NOMO-1 (cell line): ENCODE measurements around the gene RIMBP2.

Experiments
- DNase-seq, 2 experiments: peaks; one replicate each; lab custom pipeline; 2025; ENCODE audit not compliant: unreplicated experiment in 2 of 2; lab: John Stamatoyannopoulos, UW

RIMBP2 gene

DNA sequence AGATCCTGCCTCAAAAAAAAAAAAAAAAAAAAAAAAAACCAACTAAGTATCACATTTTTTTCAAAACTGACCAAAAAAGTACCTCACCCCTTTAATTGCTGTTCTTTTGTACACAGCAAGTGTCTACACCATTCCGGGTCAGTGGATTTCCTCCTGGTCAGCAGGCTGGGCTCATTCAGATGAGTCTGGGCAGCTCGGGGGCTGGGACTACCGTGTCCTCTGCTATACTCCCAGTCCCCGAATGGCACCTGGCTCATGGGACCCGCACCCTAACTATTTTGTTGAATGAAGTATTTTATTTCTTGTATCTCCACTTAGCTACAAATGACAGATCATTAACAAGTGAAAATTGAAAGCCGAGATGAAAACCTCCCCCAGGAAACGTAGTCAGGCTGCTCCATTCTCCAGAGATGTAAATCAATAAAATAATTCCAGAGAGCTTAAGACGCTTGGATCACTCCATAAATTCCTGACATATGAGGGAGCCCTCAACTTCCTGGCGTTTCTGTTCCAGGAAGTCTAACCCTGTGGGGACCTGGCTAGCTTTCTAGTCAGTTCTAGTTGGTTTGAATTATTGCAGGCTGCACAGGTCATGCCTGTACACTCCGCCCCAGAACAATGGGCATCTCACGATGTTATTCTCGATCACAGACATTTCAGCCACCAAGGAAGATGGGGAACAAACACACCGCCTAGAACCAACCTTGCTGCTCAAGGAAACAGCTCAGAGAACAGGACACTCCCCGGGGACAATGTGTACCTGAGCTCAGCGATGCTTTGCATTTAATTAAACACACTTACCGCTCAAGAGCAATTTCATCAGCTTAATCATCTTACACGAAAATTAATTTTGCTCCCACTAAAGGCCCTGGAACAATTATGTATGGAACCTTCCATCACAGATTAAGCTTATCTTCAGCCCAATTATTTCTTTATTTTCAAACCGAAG is 76.3 kb downstream of the RIMBP2 start:
- DNase-seq = no peak

DNA sequence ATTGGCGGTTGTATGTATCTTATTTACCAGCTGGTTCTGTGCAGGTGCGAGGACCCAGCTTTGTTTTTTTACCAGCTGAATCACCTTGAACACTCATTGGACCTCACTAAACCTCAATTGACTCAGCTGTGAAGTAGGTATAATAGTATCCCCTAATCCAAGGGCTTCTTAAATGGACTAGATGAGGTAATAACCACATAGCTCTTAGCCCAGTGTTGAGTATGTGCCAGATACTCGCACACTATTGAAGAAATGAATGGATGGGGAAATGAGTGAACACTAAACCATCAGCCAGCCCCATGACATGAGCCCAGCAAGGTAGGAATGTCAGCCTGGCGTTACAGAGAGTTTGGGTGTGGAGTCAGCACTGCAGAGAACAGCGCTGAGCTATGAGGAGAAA is 79.7 kb downstream of the RIMBP2 start:
- DNase-seq = no peak

DNA sequence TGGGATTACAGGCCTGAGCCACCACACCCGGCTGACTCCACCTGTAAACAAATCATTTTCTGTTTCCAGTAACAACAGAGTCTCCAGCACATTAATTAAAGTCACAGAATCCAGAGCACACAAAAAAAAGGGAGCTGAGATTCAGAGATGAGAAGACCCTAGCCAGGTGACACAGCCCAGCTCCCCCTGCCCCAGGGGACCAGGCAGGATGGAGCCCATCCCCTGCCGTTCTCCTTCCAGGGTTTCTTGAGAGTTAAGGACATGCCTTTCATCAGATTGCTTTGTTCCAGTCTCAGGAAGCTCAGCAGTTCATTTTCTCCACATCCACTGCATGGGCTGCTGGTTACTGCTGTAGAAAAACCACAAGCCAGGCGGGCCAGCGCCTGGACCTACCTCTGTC is 81.2 kb downstream of the RIMBP2 start:
- DNase-seq = no peak

DNA sequence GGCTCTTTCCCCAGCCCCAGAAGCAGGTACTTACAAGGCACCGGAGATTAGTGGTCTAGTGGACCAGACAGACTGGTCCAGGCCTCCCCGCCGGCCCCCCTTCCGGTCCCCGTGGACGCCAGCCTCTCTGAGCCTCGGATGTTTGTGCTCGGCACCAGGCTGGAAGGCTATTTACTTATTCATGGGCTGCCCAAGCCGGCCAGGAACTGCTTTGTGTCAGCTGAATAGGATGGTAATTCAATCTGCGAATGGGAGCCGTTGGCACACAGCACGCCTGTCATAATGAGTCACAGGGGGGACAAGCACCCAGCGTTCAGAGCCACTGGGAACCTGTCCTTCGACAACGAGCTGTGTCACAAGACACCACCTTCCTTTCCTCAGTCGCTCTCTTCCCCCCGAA is 82.3 kb downstream of the RIMBP2 start:
- DNase-seq = no peak

DNA sequence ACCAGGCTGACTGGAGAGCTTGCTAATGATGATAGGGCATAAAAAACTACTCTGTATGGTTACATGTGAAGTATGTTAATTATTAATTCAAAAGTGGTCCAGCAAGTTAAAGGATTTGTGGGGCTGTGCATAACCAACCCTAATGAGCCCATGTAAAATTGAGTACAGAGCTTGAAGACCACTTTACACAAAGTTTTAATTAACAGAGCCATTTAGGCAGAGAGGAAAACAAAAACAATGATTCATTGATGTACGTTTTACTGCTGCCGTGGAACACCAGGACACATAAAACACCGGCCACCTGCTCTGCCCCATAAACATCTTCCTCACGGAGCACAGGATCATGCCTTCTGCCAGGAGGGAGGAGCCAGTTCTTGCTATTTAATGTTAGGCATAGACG is 83.5 kb downstream of the RIMBP2 start:
- DNase-seq = no peak

DNA sequence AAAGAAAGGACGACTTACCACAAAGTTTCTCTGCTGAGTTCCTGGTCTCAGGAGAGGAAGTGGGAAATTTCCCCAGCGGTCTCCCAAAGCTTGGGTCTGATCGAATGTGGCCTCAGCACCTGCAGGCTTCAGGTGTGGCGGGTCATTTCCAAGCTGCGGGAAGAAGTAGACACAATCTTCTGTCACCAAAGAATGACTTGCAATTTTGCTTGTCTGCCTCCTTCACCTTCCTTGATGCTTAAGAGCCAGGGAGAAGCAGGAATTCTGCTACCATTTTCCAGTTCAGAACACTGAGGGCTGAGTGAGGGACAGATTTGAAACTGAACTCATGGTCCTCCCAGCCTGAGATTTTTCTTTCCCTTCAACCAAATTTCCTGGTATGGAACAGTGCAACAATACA is 87.8 kb downstream of the RIMBP2 start:
- no peak for DNase-seq

DNA sequence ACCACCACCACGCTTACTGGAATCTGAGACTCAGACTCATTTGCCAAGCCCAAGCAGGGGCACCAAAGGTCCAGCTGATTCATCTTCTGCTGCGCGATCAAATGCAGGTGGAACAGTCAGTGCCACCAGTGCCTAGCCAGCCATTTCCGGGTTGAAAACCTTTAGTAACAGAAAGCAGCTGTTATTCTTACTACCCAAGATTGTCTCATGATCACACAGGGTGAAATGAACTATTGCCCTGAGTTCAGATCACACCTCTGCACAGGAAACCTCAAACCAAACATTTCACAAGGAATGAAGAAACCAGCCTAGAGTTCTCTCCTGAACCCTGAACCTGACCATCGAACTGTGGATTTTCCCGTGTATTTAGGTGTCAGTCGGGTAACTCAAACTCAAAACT is 88.9 kb downstream of the RIMBP2 start:
- DNase-seq = no peak

DNA sequence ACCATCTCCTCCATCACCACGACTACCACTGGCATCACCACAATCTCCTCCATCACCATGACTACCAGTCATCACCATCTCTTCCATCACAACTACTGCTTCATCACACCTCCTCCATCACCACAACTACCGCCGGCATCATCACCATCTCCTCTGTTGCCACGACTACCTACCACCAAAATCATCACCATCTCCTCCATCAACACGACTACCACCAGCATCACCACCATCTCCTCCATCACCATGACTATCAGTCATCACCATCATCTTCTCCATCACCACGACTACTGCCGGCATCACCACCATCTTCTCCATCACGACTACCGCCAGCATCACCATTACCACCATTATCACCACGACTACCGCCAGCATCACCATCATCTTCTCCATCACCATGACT is 89.5 kb downstream of the RIMBP2 start:
- DNase-seq = no peak

DNA sequence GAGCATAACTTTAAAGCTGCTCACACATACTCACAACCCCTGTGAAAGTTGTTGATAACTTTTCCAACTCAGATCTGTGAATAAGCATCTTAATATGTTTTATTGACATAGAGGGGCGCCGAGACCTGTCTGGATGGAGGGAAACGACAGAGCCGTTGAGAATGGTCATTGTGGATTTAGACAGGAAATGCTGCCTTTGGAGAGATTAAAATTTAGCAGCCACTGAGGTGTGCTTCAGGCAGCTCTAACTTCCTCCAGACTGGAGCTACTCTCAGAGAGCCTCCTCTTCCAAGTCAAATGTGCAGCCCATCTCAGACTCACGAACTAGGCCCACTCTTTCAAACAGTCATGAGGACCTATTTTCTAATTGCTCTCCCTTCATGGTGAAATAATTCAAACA is 90.9 kb downstream of the RIMBP2 start:
- no peak for DNase-seq

DNA sequence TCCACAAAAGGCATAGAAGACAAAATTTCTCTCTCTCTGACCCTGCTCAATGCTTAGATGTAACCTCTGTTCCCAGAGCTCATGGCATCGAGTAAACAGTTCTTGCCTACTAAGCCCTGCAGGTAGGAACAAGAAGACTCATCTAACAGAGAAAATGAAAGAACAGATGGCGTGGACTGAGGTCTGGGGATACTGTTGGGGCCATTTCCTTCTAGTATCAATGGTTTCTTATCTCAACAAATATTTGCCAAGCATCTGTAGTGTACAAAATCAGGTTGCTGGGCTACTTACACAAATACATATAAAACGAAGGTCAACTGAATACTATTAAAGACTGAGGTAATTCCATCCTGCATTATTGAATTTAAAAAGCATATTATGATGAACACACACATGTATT is 93.3 kb downstream of the RIMBP2 start:
- no peak for DNase-seq

DNA sequence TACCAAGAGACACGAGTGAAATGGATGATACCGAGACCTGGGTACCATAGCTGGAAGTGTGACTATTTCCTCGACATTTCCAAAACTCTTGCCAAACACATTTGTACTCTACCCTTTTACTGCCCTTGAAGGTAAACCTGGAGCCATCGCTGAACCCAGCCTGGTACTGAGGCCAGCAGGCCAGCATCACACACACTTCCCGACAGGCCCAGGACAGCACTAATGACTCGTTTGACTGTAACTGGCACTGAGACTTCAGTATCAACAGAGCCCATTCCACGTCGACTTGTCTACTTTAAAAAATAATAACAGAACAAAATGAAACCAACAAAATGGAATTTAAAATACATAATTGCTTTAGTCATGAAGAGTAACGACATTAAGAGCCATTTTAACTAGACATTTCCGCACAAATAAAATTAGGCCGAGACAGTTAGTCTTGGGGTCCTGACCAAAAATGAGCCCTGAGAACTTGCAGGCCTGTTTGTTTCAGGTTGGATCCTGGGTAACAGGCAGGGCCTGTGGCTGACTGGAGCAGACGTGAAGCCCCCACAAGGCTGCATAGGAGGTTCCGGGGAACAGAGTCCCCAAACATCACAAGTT is 94.3 kb downstream of the RIMBP2 start:
- no peak for DNase-seq

DNA sequence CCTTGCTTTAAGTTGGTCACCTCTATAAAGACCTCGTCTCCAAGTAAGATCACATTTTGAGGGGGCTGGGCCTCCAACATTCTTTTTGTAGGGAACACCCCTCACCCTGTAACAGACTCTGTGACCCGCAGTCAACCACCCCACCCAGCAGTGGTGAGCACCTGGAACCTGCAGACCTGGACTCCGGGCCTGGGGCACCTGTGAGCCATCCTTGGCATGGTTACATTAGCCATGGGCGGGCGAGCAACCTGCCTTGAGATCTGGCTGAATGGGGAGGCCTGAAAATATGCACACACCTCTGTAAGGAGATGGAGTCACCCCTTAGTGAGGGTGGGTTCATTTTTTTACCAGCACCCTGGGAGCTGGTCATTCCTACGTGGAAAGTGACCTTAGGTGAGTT is 95.3 kb downstream of the RIMBP2 start:
- DNase-seq = no peak

DNA sequence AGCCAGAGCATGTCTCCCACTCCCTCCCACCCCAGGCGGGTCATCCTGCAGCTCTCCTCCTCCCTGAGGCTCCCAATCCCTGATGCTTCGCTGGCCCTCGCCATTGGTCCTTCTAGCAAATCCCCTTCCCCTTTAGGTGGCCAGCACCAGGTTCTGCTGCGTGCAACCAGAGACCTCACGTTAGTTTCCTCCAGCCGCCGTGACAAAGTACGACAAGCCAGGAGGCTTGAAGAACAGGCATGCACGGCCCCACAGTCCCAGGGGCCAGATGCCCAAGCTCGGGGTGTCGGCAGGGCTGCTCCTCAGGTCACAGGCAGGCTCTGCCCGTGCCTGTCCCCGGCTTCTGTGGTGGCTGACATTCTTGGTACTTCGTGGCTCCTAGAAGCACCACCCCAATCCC is 95.8 kb downstream of the RIMBP2 start:
- no peak for DNase-seq

DNA sequence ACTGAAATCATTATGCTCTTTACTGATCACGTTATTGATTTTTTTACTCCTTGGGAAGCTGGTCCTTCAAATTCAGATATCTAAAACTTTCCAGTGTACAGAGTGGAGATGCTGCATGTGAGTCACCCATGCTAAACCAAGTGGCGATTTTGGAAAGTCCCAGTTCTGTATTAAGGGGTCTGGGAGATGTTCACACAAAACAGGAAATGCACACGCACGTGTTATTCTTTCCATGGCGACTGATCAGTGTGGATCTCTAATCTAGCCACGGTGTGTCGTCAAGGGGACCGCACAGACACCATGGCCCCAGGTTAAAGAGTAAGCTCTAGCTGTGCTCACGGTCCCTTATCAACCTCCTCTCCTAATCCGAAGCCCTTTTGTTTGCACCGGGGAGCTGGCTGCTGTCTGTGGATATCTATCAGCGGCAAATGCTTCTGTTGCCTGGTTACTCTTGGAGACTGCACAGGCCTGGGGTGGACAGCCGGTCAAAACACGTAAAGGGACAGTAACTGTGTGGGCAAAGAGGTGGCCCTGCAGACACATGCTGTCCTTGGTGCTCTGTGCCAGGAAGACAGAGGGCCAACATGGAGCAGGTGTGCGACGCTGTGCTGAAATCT is 96.6 kb downstream of the RIMBP2 start:
- no peak for DNase-seq

DNA sequence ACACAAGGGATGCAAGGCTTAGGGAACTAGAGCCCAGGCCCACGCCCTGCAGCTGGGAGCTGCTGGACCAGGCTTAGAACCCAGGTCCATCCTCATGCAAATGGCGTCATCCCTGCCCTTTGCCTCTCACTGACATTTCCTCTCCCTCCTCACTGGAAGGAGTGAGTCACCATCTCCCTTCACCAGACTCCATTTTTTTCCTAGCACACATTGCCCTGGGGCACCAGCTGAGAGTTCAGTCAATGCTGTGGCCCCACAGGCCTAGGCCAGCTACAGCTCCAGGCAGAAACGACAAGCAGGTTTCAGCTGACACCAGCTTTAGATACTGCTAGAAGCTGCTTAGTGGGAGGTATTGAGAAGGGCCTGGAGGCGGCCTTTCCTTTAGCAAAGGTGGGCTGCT is 98.9 kb downstream of the RIMBP2 start:
- DNase-seq = no peak

DNA sequence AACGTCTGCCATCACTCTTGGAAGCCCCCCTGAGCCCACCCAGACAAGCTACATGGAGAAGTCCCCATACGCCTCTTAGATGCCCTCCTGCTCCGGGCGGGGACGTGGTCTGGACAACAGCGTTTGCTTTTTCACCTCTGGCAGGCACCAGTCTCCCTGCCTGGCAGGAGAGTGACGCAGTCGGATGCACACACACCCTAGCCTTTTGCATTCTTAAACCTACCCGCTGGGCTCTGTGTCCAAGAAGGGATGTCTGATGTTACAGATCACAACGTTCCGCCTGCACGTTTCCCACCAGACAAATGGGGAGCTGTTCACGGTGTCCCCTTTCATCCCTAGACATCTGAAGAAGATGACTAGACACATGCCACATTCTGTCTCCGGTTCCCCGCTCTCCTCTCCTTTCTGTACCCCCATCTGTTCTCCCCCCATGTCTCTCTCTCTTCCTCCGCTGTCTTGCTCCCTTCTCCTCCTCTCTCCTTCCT is 100.2 kb downstream of the RIMBP2 start:
- DNase-seq = no peak

DNA sequence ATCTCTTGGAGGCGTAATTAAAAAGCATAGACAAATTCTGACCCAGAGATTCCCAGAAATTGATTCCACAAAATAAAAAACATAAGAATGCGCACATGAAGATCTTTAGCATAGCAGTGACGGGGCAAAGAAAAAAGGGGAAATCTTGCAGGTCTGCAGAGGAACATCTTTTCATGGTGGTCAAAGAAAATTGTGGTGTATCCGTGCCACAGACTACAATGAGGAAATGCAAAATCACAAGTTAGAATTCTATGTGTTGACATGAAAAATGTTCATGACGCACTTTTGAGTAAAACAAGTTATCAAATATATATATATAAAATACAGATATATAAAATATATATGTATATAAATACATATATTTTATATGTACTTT is 101.6 kb downstream of the RIMBP2 start:
- DNase-seq = no peak

DNA sequence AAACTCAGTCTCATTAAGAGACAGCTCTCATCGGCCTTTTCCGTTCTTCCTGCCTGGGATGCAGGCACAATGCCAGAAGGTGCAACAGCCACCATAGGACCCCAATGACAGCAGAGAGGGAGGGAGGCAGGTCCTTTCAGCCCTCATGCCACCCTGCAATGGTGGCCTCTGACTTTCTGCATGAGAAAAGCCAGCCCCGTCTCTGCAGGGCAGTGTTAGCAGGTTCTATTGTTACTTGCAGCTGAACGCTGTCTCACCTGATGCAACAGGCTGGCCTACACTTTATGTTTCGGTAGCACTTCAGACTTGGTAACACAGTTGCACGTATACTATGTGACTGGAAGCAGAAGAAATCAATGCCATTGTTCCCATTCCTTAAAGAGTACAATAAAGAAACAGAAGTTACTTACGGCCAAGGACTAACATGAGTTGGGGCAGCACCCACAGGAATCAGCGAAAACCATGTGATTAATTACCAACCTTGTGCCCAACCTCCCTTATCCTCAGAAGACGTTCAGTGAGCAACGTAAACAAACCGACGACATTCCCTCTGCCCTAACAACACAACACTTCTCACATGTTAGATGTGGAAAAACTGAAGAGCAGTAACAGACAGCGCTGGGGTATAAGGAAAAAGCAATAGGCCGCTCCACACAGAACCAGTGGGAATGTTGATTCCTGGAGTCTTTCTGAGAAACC is 102.1 kb downstream of the RIMBP2 start:
- no peak for DNase-seq

DNA sequence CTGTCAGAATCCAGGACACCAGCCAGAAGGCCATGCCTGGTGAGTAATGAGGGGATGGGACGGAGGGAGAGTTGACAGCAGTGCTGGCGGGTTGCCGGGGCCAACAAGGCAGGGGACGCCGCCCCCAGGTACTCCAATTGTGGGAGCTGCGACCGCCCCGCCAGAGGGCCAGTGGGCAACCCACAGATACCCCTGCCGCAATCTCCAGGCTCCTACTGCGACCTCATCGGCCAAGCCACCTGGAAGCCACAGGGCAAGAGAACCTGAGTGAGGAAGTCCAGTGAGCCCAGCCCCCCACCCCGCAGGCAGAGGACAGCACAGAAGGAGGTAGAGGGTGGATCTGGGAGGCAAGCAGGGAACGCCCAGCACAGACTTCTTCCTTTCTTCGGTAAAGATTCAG is 103.0 kb downstream of the RIMBP2 start:
- no peak for DNase-seq

DNA sequence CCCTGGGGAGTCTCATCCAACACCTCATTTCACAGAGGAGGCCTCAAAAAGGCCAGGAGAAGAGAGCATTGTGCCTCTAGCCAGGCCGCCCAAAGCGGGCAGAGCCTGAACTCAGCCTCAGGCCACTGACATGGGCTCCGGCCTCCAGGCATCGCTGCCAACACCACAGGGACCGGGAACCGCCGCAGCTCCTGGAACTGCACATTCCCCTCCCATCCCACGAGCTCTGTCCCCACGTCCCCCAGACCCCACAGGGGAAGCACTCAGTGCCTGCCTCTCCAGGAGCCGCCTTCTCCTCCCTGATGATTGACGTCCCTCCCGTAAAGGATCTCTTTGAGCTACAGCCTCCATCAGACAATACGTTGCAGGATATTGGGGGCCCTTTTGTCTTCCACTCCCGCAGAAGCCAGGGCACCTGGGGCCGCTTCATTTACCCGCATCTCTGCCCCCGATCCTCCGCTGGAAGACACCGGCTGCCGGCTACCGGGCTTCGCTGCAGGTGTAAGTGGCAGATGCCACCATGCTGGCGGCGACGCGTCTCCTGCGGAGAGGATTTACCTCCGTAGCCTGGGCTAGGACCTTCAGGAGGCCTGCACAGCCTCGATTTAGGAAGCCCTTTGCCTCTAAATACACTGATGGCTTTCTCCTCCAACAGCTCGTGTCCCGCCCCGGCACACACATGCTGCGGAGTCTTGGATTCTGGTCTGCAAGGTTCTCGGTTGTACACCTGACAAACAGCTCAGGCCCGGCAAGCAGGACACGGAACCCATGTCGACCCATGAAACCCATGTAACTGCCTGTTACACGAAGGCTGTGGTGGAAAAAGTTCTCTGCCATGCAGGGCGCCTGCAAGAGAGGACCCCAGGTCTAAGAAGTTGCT is 104.8 kb downstream of the RIMBP2 start:
- DNase-seq = no peak
